NB4 (cell line): ENCODE measurements around the gene NEMF.
"Not testable (repeated sequence)": the region's sequence is repeated elsewhere in the genome, so short reads cannot be mapped to it uniquely, and the experiment has no call there.

Experiments
- DNase-seq: peaks from one replicate; pipeline ENCODE4 v3.0.0; 2010; ENCODE audit warnings: low read depth
- H3K4me3 ChIP-seq: one replicate; pipeline ENCODE4 v1.5.1; 2011; ENCODE audit warnings: mild to moderate bottlenecking, low read depth, low read length, moderate library complexity
- CTCF ChIP-seq: IDR thresholded peaks from one replicate; pipeline ENCODE4 v1.5.1; 2012; ENCODE audit warnings: low read depth, low read length
- MYC ChIP-seq: IDR thresholded peaks from 2 replicates; pipeline ENCODE4 v1.6.1; 2011; ENCODE audit warnings: low read depth, low read length
- POLR2A ChIP-seq: IDR thresholded peaks from 2 replicates; pipeline ENCODE4 v1.6.1; 2011; ENCODE audit warnings: mild to moderate bottlenecking; ENCODE audit not compliant: insufficient read length; ENCODE audit errors: extremely low read depth
- TF ChIP-seq, protein P1 (sequence below): IDR thresholded peaks from 2 replicates; pipeline ENCODE4 v1.6.1; 2011; ENCODE audit warnings: low read depth, low read length

The NEMF gene

DNA sequence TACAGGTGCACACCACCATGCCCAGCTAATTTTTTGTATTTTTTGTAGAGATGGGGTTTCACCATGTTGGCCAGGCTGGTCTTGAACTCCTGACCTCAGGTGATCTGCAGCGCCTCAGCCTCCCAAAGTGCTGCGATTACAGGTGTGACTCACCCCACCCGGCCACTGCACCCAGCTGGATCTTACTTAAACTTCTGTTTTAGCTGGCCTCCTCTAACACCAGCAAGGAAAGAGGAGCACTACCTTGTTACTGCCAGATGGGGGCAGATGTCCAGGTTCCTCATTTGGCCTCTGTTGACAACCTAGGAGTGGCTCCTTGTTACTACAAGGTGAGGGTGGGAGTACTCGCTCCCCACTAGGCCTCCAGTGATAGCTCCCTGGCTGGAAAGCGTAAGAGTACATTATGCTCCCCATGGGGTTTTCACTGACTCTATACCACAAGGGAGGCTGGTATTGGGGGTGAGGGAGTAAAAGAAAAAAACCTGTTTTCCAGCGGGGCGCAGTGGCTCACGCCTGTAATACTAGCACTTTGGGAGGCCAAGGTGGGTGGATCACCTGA lies 27.1 kb upstream of the NEMF start:
- peak; percentile 85 for TF ChIP-seq CTCF
- TF ChIP-seq, protein P1, sequence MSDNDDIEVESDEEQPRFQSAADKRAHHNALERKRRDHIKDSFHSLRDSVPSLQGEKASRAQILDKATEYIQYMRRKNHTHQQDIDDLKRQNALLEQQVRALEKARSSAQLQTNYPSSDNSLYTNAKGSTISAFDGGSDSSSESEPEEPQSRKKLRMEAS: 0 out of 2 replicates have a peak, but pooled peaks have one; percentile 19
- no peak for TF ChIP-seq POLR2A
- TF ChIP-seq MYC: no peak
- peak; percentile 87 for DNase-seq
- H3K4me3 ChIP-seq: no peak overlapping the region

DNA sequence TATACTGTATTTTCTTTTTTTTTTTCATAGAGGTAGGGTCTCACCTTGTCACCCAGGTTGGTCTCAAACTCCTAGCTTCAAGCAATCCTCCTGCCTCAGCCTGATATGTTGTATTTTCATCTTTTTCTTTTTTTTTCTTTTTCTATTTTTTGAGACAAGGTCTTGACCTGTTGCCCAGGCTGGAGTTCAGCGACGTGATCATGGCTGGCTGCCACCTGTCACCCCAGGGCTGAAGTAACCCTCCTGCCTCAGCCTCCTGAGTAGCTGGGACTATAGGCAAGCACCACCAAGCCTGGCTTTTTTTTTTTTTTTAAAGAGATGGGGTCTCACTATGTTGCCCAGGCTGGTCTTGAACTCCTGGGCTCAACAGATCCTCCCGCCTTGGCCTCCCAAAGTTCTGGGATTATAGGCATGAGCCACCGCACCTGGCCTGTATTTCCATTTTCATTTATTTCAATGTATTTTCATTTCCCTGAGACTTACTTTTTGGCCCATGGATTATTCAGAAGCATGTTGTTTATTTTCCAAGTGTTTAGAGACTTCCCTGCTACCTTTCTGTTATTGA lies 24.1 kb upstream of the NEMF start:
- no peak for DNase-seq
- TF ChIP-seq, protein P1: no peak
- TF ChIP-seq MYC (no peak), POLR2A (no peak), CTCF (no peak)
- H3K4me3 ChIP-seq: no peak overlapping the region

GRCh38 chr14:49875640-49876198 lies 23.1 kb upstream of the NEMF start:
- no peak for DNase-seq
- TF ChIP-seq CTCF (no peak), POLR2A (no peak), MYC (no peak)
- TF ChIP-seq, protein P1: no peak
- H3K4me3 ChIP-seq: no peak overlapping the region

- H3K4me3 ChIP-seq, DNase-seq: not testable (repeated sequence)
These were observed 21.0 kb upstream of the NEMF start for GRCh38 chr14:49873548-49873947.

DNA sequence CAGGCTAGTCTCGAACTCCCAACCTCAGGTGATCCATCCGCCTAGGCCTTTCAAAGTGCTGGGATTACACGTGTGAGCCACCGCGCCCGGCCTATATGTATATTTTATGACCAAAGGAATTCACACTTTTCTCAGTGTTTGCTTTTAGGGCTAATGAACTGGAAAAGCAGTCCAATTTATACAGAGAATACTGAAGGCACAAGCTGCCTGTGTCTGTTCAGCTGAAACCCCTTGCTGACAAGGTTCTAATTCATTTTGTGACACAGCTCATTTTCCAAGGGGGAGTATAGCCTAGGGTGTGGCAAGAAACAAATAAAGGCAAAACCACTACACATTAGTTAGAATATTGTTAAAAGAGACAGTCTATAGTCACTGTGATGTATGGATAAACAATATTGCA lies 18.3 kb upstream of the NEMF start:
- no peak for DNase-seq
- H3K4me3 ChIP-seq: no peak overlapping the region
- TF ChIP-seq, protein P1: no peak
- no peak for TF ChIP-seq POLR2A
- no peak for TF ChIP-seq MYC
- TF ChIP-seq CTCF: no peak

DNA sequence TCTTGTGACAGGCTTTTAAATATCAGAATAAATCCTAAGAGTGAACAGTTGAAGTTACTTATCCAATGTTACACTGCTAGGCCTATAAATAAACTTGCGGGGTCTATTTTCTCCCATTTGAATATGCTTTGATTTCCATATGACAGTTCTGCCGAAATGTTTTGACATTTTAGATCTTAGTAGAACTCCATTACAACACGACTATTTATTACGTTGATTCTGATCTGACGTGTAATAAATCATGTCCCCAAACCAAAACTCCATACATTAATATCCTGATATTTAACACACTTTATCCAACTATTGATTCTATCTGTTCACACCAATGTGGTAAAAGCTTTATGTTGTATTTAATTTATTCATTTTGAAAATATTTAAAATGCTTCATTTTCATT lies 16.1 kb upstream of the NEMF start:
- H3K4me3 ChIP-seq: peak overlapping the region; percentile 66
- DNase-seq: no peak
- TF ChIP-seq MYC: no peak
- TF ChIP-seq CTCF: no peak
- no peak for TF ChIP-seq POLR2A
- TF ChIP-seq, protein P1: no peak
